HepG2 (cell line): Measurements from ENCODE around the gene HYOU1. TPM values are rescaled to one million over a fixed set of nuclear protein-coding genes. Genes with fewer than 3 reads are reported as not detected.

Source experiments
- BRD4 ChIP-seq: sonication (generic); formaldehyde crosslinking; IDR thresholded peaks from 2 replicates; pipeline ENCODE4 v1.4.0; 2020; ENCODE audit warnings: missing genetic modification reagents
- BRF2 ChIP-seq: sonication (generic); formaldehyde crosslinking; IDR thresholded peaks from 2 replicates; pipeline ENCODE4 v1.8.1; 2022; ENCODE audit warnings: mild to moderate bottlenecking, missing genetic modification reagents
- HES4 ChIP-seq: sonication (generic); formaldehyde crosslinking; IDR thresholded peaks from 2 replicates; pipeline ENCODE4 v1.9.0; 2021; ENCODE audit warnings: mild to moderate bottlenecking, missing genetic modification reagents, borderline replicate concordance
- MATR3 ChIP-seq: sonication (generic); formaldehyde crosslinking; IDR thresholded peaks from 2 replicates; pipeline ENCODE4 v1.4.0; 2020; ENCODE audit warnings: missing genetic modification reagents
- MIER3 ChIP-seq: IDR thresholded peaks from 2 replicates; pipeline ENCODE4 v1.6.1; 2016; ENCODE audit warnings: missing compliant biosample characterization, borderline replicate concordance
- MIXL1 ChIP-seq: IDR thresholded peaks from 2 replicates; pipeline ENCODE4 v1.6.1; 2016
- NCOA1 ChIP-seq: sonication (generic); formaldehyde crosslinking; IDR thresholded peaks from 2 replicates; pipeline ENCODE4 v1.9.0; 2021; ENCODE audit warnings: missing genetic modification reagents
- RFX3 ChIP-seq: IDR thresholded peaks from 2 replicates; pipeline ENCODE4 v1.6.1; 2016; ENCODE audit warnings: missing biosample characterization, missing genetic modification reagents
- SP140L ChIP-seq: sonication (generic); formaldehyde crosslinking; IDR thresholded peaks from 2 replicates; pipeline ENCODE4 v1.4.0; 2020; ENCODE audit warnings: missing genetic modification reagents, borderline replicate concordance
- SRSF1 ChIP-seq: fragments of 200-400 bp; formaldehyde crosslinking; optimal IDR thresholded peaks from 2 replicates; pipeline ENCODE3; 2017; ENCODE audit warnings: mild to moderate bottlenecking, low read depth, low read length, moderate library complexity
- THAP7 ChIP-seq: sonication (generic); formaldehyde crosslinking; IDR thresholded peaks from 2 replicates; pipeline ENCODE4 v1.8.1; 2023; ENCODE audit warnings: mild to moderate bottlenecking, missing genetic modification reagents
- TOE1 ChIP-seq: sonication (generic); formaldehyde crosslinking; IDR thresholded peaks from 2 replicates; pipeline ENCODE4 v1.4.0; 2020; ENCODE audit warnings: mild to moderate bottlenecking, missing genetic modification reagents
- TRIM22 ChIP-seq: fragments of 450-650 bp; IDR thresholded peaks from 2 replicates; pipeline ENCODE4 v1.6.1; 2017
- TSC22D2 ChIP-seq: sonication (generic); formaldehyde crosslinking; IDR thresholded peaks from 2 replicates; pipeline ENCODE4 v1.5.1; 2020; ENCODE audit warnings: missing genetic modification reagents, mild to moderate bottlenecking, borderline replicate concordance
- ZNF230 ChIP-seq: sonication (generic); formaldehyde crosslinking; IDR thresholded peaks from 2 replicates; pipeline ENCODE4 v1.4.0; 2020; ENCODE audit warnings: mild to moderate bottlenecking, missing genetic modification reagents
- ZNF335 ChIP-seq: sonication (generic); formaldehyde crosslinking; IDR thresholded peaks from 2 replicates; pipeline ENCODE4 v1.4.0; 2020; ENCODE audit warnings: missing genetic modification reagents
- ZNF446 ChIP-seq: sonication (generic); formaldehyde crosslinking; IDR thresholded peaks from 2 replicates; pipeline ENCODE4 v1.5.0; 2020; ENCODE audit warnings: mild to moderate bottlenecking, missing genetic modification reagents
- ZNF562 ChIP-seq: sonication (generic); formaldehyde crosslinking; IDR thresholded peaks from 2 replicates; pipeline ENCODE4 v1.8.0; 2022; ENCODE audit warnings: missing genetic modification reagents, borderline replicate concordance
- ZNF574 ChIP-seq: sonication (generic); formaldehyde crosslinking; IDR thresholded peaks from 2 replicates; pipeline ENCODE4 v1.4.0; 2020; ENCODE audit warnings: missing genetic modification reagents
- ZNF703 ChIP-seq: sonication (generic); formaldehyde crosslinking; IDR thresholded peaks from 2 replicates; pipeline ENCODE4 v1.5.1; 2020; ENCODE audit warnings: missing genetic modification reagents, mild to moderate bottlenecking, moderate library complexity, borderline replicate concordance
- ZNF713 ChIP-seq: sonication (generic); formaldehyde crosslinking; IDR thresholded peaks from 2 replicates; pipeline ENCODE4 v1.4.0; 2020; ENCODE audit warnings: mild to moderate bottlenecking, missing genetic modification reagents
- ZNF749 ChIP-seq: sonication (generic); formaldehyde crosslinking; IDR thresholded peaks from 2 replicates; pipeline ENCODE4 v1.8.0; 2022; ENCODE audit warnings: mild to moderate bottlenecking, missing genetic modification reagents, moderate library complexity, borderline replicate concordance
- ZNF879 ChIP-seq: sonication (generic); formaldehyde crosslinking; IDR thresholded peaks from 2 replicates; pipeline ENCODE4 v1.8.1; 2023; ENCODE audit warnings: missing genetic modification reagents
- polyA plus RNA-seq, 8 experiments: library from polyadenylated mRNA; depleted of rRNA in 3 of 8; stranded (reverse) in 7 of 8; unstranded in 1 of 8; fragments of >200 nt; fragmentation: Illumina TruSeq in 4 of 8; extraction: Trizol in 4 of 8; gene quantifications; 2 replicates each; pipeline versions ENCODE4 v1.2.1 to v1.2.3, GENCODE V29; 2011 to 2016; ENCODE audit warnings: low read depth in 4 of 8, missing spikeins in 1 of 8, mixed read lengths in 1 of 8; ENCODE audit not compliant: insufficient read depth in 1 of 8
- total RNA-seq, 5 experiments: library from RNA; depleted of rRNA; stranded (reverse); fragments of >200 nt; fragmentation: Illumina TruSeq; extraction: Trizol; gene quantifications; 2 replicates each; pipeline ENCODE4 v1.2.3, GENCODE V29; 2016; ENCODE audit warnings: low read depth in 1 of 5

Gene HYOU1
- total and polyA plus RNA-seq, 2 of the 13 experiments (the other 11 are each of a cell fraction or from before 2014, with no cell fraction given), result 127 to 155 TPM

- no peak for TF ChIP-seq TRIM22
- no peak for TF ChIP-seq NCOA1 (CRISPR knock-in tag)
- TF ChIP-seq SP140L (CRISPR knock-in tag), result no peak
- TF ChIP-seq ZNF335 (CRISPR knock-in tag), result no peak
- TF ChIP-seq RFX3, result no peak
- TF ChIP-seq HES4 (CRISPR knock-in tag), result 0 out of 2 replicates have a peak, but pooled peaks have one; percentile 26
- TF ChIP-seq SRSF1, result peak; percentile 65
- no peak for TF ChIP-seq ZNF713 (CRISPR knock-in tag)
- no peak for TF ChIP-seq TOE1 (CRISPR knock-in tag)
- TF ChIP-seq MATR3 (CRISPR knock-in tag), result no peak
- no peak for TF ChIP-seq MIER3 (CRISPR knock-in tag)
- TF ChIP-seq ZNF446 (CRISPR knock-in tag), result no peak
- TF ChIP-seq TSC22D2 (CRISPR knock-in tag), result no peak
- 0 out of 2 replicates have a peak, but pooled peaks have one; percentile 44 for TF ChIP-seq THAP7
- TF ChIP-seq ZNF562 (CRISPR knock-in tag), result no peak
- peak; percentile 52; the same call in 1 of the 2 replicates for TF ChIP-seq ZNF879 (CRISPR knock-in tag)
- TF ChIP-seq BRF2 (CRISPR knock-in tag), result no peak
- no peak for TF ChIP-seq BRD4 (CRISPR knock-in tag)
- no peak for TF ChIP-seq ZNF230 (CRISPR knock-in tag)
- no peak for TF ChIP-seq ZNF749
- TF ChIP-seq ZNF574, result 0 out of 2 replicates have a peak, but pooled peaks have one; percentile 6
- TF ChIP-seq ZNF703 (CRISPR knock-in tag), result no peak
- TF ChIP-seq MIXL1 (CRISPR knock-in tag), result no peak
These were observed 29.3 kb downstream of the HYOU1 start (continued) for GRCh38 chr11:119027561-119028345.
